ENCODE measurements around the gene RNF111. TPM values are rescaled to one million over a fixed set of nuclear protein-coding genes. Genes with fewer than 3 reads are reported as not detected.

The RNF111 gene
- total and polyA plus RNA-seq, 10 of the 15 experiments (the other 5 are each of a cell fraction or from before 2014, with no cell fraction given), result 8.6 to 34.7 (median 15.7) TPM

- TF ChIP-seq MLLT1 (IDR thresholded peaks at IDR 0.05) (no peak), ELK1 (IDR thresholded peaks at IDR 0.05; ENCODE audit: low read depth, low read length) (no peak), MAX (IDR thresholded peaks at IDR 0.05; ENCODE audit: low read depth, low read length) (no peak), SREBF2 (IDR thresholded peaks at IDR 0.05; ENCODE audit: low read length) (no peak), ZBTB4 (CRISPR knock-in tag; IDR thresholded peaks at IDR 0.05) (no peak), BMI1 (IDR thresholded peaks at IDR 0.05; ENCODE audit: borderline replicate concordance) (no peak), PAX5 (IDR thresholded peaks at IDR 0.05; ENCODE audit: borderline replicate concordance, low read depth, low read length) (no peak)
- TF ChIP-seq, protein P1, sequence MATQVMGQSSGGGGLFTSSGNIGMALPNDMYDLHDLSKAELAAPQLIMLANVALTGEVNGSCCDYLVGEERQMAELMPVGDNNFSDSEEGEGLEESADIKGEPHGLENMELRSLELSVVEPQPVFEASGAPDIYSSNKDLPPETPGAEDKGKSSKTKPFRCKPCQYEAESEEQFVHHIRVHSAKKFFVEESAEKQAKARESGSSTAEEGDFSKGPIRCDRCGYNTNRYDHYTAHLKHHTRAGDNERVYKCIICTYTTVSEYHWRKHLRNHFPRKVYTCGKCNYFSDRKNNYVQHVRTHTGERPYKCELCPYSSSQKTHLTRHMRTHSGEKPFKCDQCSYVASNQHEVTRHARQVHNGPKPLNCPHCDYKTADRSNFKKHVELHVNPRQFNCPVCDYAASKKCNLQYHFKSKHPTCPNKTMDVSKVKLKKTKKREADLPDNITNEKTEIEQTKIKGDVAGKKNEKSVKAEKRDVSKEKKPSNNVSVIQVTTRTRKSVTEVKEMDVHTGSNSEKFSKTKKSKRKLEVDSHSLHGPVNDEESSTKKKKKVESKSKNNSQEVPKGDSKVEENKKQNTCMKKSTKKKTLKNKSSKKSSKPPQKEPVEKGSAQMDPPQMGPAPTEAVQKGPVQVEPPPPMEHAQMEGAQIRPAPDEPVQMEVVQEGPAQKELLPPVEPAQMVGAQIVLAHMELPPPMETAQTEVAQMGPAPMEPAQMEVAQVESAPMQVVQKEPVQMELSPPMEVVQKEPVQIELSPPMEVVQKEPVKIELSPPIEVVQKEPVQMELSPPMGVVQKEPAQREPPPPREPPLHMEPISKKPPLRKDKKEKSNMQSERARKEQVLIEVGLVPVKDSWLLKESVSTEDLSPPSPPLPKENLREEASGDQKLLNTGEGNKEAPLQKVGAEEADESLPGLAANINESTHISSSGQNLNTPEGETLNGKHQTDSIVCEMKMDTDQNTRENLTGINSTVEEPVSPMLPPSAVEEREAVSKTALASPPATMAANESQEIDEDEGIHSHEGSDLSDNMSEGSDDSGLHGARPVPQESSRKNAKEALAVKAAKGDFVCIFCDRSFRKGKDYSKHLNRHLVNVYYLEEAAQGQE (IDR thresholded peaks at IDR 0.05; ENCODE audit: low read depth, low read length), result no peak
- TF ChIP-seq, protein P2, sequence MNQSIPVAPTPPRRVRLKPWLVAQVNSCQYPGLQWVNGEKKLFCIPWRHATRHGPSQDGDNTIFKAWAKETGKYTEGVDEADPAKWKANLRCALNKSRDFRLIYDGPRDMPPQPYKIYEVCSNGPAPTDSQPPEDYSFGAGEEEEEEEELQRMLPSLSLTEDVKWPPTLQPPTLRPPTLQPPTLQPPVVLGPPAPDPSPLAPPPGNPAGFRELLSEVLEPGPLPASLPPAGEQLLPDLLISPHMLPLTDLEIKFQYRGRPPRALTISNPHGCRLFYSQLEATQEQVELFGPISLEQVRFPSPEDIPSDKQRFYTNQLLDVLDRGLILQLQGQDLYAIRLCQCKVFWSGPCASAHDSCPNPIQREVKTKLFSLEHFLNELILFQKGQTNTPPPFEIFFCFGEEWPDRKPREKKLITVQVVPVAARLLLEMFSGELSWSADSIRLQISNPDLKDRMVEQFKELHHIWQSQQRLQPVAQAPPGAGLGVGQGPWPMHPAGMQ (IDR thresholded peaks at IDR 0.05; ENCODE audit: borderline replicate concordance), result no peak
These were observed 25.3 kb upstream of the RNF111 start (continued) for GRCh38 chr15:58962136-58962535.

Data from GM12878 (cell line).